ENCODE results near the gene USP3. TPM values are rescaled to one million over a fixed set of nuclear protein-coding genes. Genes with fewer than 3 reads are reported as not detected.
A peak's percentile ranks its signal among the peaks of the same experiment; 100 is the strongest.

Gene USP3
- total and polyA plus RNA-seq, 2 of the 13 experiments (the other 11 are each of a cell fraction or from before 2014, with no cell fraction given), result 14.3 to 61.2 TPM

DNA sequence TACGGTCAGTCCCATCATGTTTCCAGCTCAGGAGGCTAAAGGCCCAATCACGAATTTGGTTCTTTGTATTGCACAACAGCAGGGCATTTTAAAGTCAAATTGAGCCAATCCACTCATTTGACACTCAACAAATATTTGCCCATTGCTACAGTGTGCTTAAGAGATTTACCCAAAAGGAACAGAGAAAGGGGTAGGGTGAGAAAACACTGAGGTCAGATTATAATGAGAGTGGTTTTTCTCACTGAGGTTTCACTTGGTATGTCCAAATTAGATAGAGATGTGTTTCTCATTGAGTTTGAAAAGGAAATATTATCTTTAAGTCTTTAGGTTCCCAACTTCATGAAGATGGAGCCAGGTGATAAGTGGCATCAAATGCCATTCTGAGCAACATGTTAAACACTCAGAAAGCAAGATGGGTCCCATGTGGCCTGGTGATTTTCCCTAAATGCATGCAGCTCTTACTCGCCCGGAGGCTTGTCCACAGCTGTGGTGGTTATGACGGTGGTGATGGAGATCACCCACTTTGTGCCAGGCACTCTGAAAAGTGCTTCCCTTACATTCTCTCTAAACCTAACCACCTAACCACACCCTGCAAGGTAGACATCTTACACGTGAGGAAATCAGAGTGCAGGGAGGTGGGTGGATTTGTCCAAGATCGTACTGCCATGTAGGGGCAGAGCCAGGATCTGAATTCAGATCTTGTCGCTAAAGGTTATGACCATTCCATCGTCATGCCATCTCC is 31.2 kb upstream of the USP3 start (continued):
- TF ChIP-seq ONECUT2 (CRISPR knock-in tag; IDR thresholded peaks at IDR 0.05), result peak; percentile 61; the same call in 1 of the 2 replicates
- TF ChIP-seq, protein P1, sequence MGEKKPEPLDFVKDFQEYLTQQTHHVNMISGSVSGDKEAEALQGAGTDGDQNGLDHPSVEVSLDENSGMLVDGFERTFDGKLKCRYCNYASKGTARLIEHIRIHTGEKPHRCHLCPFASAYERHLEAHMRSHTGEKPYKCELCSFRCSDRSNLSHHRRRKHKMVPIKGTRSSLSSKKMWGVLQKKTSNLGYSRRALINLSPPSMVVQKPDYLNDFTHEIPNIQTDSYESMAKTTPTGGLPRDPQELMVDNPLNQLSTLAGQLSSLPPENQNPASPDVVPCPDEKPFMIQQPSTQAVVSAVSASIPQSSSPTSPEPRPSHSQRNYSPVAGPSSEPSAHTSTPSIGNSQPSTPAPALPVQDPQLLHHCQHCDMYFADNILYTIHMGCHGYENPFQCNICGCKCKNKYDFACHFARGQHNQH (CRISPR knock-in tag; IDR thresholded peaks at IDR 0.05), result peak; percentile 45; the same call in 1 of the 2 replicates
- TF ChIP-seq KAT2B (IDR thresholded peaks at IDR 0.05; ENCODE audit: borderline replicate concordance, low read depth, low read length), result no peak
- TF ChIP-seq REL (CRISPR knock-in tag; conservative IDR thresholded peaks at IDR 0.05), result no peak
- no peak for TF ChIP-seq NONO (IDR thresholded peaks at IDR 0.05)
- 0 out of 2 replicates have a peak, but pooled peaks have one; percentile 42 for TF ChIP-seq NONO (CRISPR knock-in tag; conservative IDR thresholded peaks at IDR 0.05)
- peak; percentile 75; the same call in 1 of the 2 replicates for TF ChIP-seq NFIC (IDR thresholded peaks at IDR 0.05; ENCODE audit: low read length)
- TF ChIP-seq ZBTB42 (CRISPR knock-in tag; IDR thresholded peaks at IDR 0.05), result no peak
- TF ChIP-seq NFE2L1 (CRISPR knock-in tag; IDR thresholded peaks at IDR 0.05; ENCODE audit: borderline replicate concordance), result no peak
- TF ChIP-seq CBX2 (IDR thresholded peaks at IDR 0.05; ENCODE audit: low read depth, low read length), result no peak
- TF ChIP-seq CBX2 (CRISPR knock-in tag; IDR thresholded peaks at IDR 0.05; ENCODE audit: low read depth), result no peak
- TF ChIP-seq ZMYM4 (CRISPR knock-in tag; IDR thresholded peaks at IDR 0.05), result peak; percentile 67; the same call in 1 of the 2 replicates
- TF ChIP-seq XBP1 (CRISPR knock-in tag; IDR thresholded peaks at IDR 0.05), result no peak
- TF ChIP-seq, protein P2, sequence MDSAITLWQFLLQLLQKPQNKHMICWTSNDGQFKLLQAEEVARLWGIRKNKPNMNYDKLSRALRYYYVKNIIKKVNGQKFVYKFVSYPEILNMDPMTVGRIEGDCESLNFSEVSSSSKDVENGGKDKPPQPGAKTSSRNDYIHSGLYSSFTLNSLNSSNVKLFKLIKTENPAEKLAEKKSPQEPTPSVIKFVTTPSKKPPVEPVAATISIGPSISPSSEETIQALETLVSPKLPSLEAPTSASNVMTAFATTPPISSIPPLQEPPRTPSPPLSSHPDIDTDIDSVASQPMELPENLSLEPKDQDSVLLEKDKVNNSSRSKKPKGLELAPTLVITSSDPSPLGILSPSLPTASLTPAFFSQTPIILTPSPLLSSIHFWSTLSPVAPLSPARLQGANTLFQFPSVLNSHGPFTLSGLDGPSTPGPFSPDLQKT (CRISPR knock-in tag; IDR thresholded peaks at IDR 0.05; ENCODE audit: borderline replicate concordance), result no peak
- TF ChIP-seq SUZ12 (IDR thresholded peaks at IDR 0.05; ENCODE audit: low read depth, low read length), result no peak
- TF ChIP-seq ZNF260 (CRISPR knock-in tag; IDR thresholded peaks at IDR 0.05; ENCODE audit: borderline replicate concordance, low read depth), result no peak
- TF ChIP-seq, protein P3, sequence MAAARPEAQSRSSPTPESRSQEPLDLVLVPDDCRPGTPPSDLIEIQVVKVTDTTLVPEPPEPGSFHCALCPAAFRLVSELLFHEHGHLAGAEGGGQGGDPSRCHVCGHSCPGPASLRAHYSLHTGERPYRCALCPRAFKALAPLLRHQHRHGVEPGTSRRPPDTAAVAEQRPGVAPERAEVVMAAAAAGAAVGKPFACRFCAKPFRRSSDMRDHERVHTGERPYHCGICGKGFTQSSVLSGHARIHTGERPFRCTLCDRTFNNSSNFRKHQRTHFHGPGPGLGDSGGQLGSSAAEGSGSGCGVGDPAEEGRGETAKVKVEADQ (CRISPR knock-in tag; IDR thresholded peaks at IDR 0.05; ENCODE audit: borderline replicate concordance), result no peak
- TF ChIP-seq NFKB2 (CRISPR knock-in tag; IDR thresholded peaks at IDR 0.05; ENCODE audit: borderline replicate concordance), result no peak
- TF ChIP-seq ZNF740 (CRISPR knock-in tag; IDR thresholded peaks at IDR 0.05), result no peak
- peak; percentile 94 for TF ChIP-seq FOXA3 (CRISPR knock-in tag; IDR thresholded peaks at IDR 0.05)
- no peak for TF ChIP-seq ZNF207 (IDR thresholded peaks at IDR 0.05; ENCODE audit: borderline replicate concordance)
- TF ChIP-seq ZFYVE20 (CRISPR knock-in tag; IDR thresholded peaks at IDR 0.05; ENCODE audit: borderline replicate concordance, low read depth), result no peak
- no peak for TF ChIP-seq MAFK (conservative IDR thresholded peaks at IDR 0.05 in 1 of 2, IDR thresholded peaks at IDR 0.05 in 1 of 2; ENCODE audit: low read length in 2 of 2)
- no peak for TF ChIP-seq ZNF3 (CRISPR knock-in tag; IDR thresholded peaks at IDR 0.05)
- TF ChIP-seq ETV5 (CRISPR knock-in tag; IDR thresholded peaks at IDR 0.05; ENCODE audit: borderline replicate concordance), result peak; percentile 16; the same call in 1 of the 2 replicates
- TF ChIP-seq, protein P4, sequence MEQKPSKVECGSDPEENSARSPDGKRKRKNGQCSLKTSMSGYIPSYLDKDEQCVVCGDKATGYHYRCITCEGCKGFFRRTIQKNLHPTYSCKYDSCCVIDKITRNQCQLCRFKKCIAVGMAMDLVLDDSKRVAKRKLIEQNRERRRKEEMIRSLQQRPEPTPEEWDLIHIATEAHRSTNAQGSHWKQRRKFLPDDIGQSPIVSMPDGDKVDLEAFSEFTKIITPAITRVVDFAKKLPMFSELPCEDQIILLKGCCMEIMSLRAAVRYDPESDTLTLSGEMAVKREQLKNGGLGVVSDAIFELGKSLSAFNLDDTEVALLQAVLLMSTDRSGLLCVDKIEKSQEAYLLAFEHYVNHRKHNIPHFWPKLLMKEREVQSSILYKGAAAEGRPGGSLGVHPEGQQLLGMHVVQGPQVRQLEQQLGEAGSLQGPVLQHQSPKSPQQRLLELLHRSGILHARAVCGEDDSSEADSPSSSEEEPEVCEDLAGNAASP (CRISPR knock-in tag; IDR thresholded peaks at IDR 0.05; ENCODE audit: borderline replicate concordance), result peak; percentile 83
- TF ChIP-seq ZNF563 (CRISPR knock-in tag; IDR thresholded peaks at IDR 0.05), result no peak

All from HepG2 (cell line).